Measurements from ENCODE around the gene PDIA5.

PDIA5 gene

DNA sequence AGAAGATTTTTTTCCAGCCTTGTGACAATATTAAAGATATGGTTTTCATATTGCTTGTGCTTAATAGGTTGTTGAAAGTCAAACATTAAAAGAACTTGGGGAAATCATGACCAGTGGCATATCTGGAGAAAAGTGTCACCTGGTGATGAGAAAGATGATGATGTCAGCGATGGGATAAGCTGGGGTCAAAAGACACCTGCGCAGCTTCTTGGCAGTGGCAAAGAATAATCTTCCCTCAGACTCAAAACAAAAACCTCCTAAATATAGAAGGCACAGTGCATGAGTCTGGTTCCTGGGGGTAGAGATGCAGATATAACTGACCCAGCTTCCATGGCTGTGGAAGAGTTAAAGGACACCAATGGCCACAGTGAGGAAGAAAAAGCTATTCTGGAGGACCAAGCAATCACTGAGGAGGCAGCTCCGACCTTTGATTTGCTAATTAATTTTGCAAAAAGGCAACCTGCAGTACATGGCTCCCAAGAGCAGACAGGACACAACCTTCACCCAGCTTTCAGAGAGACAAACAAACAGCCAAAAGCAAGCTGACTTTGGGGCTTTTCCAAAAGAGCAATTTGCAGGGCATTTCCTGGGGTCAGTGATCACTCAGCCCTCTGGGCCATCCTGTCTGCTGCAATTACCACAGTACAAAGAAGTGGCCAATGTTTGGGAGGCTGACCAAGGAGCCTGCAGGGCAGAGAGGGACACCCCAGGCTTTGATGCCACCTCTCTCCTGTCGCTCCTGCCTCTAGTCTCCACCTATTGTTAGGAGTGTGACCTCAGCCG, 21.7 kb upstream of the PDIA5 start:
- no peak for DNase-seq

DNA sequence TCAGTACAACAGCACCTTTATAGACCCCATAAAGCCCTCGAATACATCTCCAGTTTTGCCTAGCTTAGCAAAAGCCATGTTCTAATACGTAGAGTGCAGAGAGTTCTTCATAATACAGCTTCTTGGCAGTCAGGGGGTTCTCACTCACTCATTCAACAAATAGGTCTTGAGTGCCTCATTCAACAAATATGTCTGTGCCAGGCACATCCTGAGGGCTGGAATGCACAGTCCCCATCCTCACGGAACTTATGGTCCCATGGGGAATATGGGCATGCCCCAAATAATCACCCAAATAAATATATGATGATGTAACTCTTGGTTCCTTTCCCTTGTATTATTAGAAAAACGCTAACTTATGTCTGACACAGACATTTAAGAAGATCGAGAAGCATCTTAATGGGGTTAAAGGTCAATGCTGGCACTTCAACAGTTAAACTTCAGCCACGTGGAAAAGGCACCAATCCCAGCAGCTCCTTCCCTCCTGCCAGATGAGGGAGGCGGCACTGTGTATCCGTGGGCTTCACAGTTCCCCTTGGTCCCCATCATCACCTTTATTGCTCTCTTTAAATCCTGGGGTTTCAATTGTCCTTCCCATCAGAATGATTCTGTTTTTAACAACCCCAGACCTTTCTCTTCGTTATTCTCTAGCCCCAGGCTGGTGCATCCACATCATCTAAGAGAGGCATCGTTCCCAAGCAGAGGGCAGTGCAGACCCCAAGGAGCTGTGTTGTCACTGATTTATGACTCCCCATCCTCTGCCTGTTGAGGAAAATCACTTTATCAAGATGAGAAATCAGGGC, 20.4 kb upstream of the PDIA5 start:
- no peak for DNase-seq

DNA sequence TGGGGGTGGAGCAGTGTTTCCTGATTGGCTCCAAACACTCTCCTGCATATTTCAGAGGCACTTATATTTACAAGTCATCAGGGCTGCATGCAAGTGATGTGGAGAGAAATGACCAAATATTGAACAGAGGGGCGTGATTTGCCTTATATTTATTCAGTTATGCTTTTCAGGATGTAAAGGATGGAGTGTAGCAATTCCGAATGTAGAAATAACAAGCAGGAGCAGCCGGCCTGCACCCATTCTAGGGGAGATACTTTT, 19.8 kb upstream of the PDIA5 start:
- no peak for DNase-seq

DNA sequence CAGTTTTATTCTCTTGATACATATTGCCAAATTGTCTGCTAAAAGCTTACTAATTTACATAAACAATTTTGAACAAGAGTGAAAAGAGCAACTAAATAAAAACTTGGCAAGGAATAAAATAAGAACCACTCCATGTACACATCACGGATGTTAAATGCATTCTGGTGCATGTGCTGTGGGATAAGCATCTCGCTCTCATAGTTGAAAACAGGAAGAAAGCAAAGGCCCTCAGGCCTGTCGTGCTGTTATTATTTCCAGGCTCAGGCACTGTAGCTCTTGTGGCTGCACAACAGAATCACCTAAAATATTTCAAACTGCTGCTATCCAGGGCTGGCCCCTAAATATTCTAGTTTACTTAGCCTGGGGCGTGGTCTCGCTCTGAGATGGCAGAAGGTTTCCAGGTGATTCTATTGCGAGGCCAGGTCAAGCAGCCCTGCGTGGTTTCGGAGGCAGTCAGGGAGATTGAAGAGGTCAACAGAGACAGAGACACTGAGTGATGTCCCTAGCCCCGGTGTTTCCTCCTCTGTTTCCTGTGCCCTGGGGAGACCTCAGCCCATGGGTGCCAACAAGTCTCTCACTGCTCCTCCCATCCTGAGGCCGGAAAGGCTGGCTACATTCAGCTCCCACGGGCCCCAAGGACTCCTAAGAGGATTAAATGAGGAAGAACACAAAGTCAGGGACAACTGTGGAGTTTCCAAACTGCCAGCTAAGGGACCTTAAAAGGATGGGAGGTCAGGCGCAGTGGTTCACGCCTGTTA, 18.2 kb upstream of the PDIA5 start:
- no peak for DNase-seq

DNA sequence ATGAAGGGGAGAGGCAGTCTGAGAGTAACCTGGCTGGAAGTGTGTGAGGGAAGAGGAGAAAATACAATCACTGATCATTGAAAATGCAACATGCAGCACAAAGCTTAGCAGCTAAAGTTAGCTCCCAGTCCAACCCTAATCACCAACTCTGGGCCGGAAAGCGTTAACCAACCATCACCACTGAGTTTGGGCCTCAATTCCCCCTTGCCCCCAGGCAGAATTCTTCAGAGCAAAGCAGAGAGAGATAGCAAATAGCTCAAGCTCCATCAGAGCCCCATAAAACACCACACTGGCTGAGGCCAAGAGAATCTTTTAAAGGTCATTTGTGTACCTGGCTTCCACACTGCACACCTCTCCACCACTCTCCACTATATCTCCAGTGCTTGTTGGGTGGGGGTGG, 16.2 kb upstream of the PDIA5 start:
- DNase-seq = no peak

DNA sequence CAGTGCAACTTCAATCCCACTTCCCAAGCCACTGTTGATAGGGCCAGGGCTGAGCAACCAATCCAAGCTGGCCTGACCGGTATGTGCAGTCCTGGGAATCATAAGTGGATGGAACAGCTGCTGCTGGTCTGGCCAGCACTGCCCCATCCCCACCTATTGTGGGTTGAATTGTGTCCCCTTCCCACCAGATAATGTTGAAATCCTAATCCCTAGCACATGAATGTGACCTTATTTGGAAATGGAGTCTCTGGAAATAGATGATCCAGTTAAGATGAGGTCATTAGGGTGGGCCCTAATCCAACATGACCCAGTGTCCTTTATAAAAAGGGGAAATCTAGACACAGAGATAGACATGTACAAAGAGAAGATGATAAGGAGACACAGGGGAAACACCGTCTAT, 13.7 kb upstream of the PDIA5 start:
- DNase-seq = no peak

DNA sequence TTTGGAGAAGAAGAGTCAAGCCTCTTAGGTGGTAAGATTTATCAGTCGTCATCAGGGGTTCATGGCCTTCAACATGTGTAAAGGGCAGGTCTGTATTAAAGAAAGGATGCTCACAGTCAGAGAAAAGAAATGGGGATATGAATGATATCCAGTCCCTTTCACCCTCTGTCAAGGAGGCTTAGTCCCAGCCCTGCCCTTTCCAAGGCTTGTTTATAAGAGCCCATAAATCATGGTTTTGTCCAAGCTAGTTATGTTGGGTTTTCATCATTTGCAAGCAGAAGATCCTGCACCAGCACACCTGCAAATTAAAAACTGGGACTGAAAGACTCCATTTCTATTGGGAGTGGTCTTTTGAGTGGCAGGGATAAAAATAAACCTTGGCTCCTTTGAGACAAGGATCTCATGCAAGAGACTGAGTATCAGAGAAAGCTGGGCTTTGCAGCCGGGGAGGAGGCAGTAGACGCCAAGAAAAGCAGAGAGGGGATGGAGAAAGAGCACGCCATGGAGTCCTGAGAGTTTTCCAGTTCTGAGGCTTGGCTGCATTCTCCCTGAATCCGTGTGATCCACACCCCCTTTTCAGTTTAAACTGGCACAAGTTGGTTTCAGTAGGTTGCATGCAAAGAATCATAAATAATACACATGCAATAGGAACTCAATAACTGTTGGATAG, 12.6 kb upstream of the PDIA5 start:
- no peak for DNase-seq

DNA sequence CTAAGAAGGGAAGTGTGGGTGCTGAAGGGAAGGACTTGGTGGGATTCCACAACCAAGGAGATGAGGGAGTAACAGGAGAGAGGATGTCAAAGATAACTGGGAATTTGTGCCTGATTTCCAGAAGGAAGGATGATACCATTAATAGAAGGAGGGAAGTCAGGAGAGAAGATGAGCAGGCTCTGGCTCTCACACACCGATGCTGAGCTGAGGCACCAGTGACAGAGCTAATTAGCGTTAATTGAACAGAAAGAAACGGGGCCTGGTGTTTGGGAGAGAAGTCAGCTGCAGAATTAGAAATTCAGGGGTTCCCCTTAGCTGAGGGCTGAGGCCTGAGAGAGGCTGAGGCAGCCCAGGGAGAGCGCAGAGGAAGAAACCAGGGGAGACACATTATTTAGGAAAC, 11.9 kb upstream of the PDIA5 start:
- DNase-seq = no peak

DNA sequence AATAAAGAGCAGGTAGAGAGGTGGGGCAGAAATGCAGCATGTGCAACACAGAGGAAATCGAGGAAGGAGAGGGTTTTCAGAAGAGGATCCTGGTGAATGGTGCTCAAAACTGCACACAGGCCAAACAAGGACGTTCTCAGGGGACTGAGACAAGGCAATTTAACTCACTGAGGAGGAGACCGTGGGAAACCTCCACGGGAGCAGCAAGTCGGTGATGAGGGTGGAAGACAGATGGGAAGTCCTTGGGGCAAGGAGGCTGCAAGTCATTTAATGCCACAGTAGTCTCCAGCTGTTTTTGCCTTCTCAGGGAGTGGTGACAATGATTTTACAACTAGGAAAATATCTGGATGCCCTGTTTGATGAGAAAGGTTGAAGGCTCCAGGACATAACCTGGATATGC, 11.5 kb upstream of the PDIA5 start:
- DNase-seq = no peak

DNA sequence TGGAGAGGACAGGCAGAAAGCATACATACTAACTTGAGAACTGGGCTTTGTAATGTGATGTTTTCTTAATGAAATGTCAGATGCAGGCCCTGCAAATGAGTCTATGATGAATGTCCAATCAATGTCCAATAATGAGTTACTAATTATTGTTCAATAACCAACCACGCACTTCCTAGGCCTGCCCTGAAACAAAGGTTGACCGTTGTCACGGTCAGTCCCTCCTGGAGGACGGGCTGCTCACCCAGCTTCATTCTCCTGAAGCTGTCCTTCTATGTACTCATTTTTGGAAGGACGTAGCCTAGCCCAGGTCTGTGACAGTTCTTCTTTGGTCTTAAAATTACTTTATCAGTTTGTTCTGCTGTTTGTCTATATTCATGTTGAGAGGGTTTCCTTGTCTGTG, 8.3 kb upstream of the PDIA5 start:
- no peak for DNase-seq

DNA sequence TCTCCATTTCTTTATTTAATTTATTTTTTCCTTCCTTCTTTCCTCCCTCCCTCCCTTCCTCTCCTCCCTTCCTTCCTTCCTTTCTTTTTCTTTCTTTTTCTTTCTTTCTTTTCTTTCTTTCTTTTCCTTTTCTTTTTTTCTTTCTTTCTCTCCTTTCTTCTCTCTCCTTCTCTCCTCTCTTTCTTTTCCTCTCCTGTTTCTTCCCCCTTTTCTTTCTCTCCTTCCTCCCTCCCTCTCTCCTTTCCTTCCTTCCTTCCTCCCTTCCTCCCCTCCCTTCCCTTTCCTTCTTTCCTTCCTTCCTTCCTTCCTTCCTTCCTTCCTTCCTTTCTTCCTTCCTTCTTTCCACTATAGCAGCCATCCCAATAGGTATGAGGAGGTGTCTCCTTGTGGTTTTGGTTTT, 6.8 kb upstream of the PDIA5 start:
- no peak for DNase-seq

DNA sequence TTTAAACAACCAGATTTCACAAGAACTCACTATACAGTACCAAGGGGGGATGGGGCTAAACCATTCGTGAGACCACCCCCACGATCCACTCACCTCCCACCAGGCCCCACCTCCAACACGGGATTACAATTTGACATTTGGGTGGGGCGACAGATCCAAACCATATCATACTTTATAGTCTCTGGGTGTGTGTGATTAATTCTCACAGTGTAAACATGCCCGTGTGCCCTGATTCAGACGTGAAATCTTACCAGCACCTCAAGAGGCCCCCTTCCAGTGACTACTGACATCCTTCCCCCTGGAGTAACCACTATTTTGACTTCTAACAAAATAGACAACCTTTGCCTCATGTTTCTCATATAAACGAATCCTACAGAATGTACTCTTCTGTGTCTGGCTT, 5.0 kb upstream of the PDIA5 start:
- DNase-seq = no peak

DNA sequence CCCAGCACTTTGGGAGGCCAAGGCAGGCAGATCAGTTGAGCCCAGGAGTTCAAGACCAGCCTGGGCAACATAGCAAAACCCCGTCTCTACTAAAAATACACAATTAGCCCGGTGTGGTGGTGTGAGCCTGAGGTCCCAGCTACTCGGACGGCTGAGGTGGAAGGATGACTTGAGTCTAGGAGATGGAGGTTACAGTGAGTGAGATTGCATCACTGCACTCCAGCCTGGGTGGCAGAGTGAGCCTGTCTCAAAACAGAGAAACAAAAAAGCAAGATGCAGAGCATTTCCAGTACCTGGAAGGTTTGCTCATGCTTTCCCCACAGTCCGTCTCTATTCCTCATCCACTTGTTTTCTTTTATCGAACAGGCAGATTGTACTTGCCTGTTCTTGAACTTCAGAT, 3.8 kb upstream of the PDIA5 start:
- no peak for DNase-seq

DNA sequence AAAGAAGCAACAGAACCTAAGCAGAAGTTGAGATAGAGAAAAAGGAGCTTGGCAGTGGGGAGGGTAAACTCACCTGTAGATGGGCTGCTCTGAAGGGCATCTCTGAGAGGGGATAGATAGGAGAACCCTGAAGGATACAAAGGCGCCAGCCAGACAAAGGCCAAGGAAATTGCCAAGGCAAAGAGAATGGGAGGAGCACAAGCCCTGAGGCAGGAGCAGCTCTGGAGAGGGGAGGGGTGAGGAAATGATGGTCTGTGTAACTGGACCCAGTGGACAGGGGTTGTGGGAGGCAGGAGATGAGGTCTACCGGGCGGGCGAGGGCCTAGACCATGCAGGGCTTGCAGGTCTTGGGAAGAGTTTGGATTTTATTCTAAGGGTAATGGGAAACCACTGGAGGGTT, 2.3 kb upstream of the PDIA5 start:
- DNase-seq = no peak

DNA sequence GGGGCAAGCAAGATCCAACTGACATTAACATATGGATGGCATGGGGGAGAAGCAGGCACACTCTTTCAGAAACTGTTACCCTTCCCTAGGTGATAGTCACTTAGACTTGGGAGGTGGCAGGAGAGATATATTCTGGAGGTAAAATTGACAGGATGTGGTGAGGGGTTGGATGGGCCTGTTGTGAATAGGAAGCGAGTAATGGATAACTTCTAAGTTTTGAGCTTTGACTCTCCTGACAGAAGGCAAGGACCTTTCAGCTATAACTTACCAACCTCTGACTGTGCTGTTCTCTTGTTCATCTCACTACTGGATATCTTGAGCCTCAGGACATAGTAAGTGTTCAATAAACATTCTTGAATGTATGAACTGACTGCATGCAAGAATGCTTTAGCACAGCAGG, 1.9 kb upstream of the PDIA5 start:
- no peak for DNase-seq

DNA sequence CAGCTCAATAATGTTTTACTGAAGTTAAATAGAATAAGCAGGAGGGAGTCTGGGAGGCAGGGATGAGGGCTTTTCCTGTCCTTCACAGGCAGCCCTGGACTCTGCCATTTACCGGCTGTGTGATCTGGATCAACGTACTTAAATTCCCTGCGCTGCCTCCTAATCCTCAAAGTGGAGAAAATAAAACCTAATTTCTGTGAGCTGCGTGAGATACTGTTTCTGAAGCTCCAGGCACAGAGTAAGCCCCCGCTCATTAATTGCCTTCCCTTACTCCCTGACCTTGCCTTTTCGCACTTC, 278 bp upstream of the PDIA5 start:
- no peak for DNase-seq

DNA sequence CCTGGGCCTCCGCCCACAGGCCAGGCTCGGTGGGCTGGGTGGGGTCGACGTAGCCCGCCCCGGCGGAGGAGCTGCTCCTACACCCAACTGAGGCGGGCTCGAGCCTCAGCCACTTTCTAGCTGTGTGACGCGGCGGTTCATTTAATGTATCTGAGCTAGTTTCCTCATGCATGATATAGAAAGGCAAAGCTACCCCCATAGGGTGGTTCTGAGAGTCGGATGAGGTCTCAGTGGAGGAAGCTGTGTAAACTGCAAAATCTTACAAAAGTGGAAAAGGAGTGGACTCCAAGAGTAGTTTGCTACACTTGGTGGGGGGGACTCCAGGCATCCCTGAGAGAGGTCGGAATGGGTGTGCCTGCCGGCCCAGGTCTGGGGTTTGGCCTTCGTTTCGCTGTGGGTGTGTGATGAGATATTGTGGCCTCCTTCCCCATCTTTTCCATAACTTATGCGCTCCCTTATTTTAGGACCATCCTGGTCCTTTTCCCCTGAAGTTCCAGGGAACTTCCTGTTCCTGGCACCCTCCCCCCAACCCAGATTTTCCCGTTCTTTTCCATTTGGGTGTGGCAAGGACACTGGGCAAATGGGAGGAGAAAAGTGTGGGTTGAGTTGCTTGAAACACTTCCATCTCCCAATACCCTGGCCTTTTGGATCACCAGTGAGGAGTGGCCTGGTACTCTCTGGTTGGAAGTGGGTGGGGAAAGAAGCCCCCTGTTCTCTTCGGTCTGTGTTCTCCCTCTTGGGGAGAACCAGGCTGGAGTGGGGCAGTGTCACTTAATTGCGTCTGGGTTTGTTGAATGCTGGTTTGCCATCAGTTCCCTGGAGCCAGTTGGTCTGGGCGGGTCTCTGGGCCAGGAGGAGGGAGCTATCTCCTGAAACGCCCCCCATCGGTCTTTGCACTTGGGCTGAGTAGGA, 1.1 kb downstream of the PDIA5 start:
- DNase-seq = no peak

DNA sequence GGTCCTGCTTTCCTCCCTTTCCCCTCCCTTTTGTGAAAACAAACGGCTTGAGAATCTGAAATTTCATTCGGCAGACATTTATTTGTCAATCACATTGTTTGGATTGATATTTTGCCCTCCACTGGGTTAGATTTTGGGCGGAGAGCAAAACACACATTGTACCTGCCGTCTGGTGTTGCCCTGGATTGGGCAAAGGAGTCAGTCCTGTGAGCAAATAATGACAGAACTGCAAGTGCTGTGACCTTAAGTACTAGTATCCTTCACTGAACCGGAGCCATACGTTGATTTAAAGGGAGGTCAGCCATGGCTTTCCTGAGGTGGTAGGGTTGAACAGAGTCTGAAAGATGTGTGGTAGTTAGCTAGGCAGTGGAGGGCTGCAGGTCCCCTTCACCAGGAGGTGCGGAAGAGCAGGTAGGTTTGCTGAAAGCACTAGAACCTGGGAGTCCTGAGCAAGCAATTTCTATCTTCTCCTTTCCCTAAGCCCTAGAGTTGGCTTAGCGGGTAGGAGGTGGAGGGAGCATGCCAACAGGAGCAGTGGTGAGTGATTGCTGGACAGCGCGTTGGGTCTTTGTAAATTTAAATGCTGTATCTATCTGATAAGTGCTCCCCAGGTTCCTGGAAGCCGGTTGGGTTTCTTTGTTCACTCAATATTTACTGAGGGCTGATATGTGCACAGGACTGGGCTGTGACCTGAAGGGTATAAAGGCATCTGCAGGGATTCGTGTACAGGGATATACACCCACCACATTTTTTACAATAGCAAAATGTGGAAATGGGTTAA, 2.0 kb downstream of the PDIA5 start:
- no peak for DNase-seq

DNA sequence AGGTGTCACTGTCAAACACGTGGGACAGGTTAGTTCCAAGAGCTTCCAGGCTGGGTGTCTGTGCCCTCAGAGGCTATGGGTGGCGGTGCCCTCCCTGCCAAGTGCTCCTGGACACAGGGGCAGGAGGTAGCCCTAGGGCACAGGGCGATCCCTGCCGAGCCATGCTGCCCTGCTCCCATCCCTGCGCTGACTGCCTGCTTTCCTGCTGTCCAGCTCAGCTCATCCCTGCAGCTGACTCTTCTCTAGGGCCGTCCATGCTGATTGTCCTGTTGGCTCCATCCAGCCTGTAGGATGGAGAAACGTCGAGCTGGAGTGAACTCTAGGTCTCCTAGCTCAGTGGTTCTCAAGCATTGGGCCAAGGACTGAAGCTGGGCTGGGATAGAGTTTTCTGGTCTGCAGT, 3.7 kb downstream of the PDIA5 start:
- no peak for DNase-seq

DNA sequence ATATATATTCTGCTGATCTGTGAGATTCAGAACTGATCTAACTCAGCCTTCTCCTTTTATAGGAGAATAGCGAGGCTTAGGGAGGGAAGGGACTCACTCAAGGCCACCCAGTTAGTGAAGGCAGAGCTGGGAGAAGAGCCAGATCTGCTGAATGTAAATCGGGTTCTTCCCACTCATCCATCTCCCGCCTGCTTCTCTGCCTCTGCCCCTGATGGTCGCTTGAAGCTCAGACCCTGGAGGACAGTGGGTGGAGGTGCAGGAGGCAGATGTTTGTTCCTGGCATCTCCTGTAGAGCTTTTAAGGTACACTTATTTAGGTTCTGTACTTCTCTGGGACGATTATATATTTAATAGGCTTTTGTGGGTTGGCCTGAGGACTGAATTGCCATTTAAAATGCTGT, 4.3 kb downstream of the PDIA5 start:
- no peak for DNase-seq

DNA sequence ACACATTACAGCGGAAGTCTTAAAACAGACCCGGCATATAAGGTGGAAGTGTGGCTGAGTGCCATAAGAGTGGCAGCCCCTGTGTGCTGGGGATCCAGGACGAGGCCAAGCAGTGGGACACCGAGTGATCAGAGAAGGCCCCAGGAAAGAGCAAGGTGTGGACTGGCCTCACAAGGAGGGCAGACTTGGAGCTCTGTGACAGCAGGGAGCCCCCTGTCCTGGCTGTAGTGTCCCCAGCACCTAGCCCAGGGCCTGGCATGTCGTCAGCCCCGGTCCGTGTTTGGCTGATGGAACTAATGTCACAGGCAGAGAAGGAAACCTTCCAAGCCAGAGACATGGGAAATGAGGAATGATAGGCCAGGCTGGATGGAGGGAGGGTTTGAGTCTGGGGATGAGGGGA, 4.8 kb downstream of the PDIA5 start:
- no peak for DNase-seq

DNA sequence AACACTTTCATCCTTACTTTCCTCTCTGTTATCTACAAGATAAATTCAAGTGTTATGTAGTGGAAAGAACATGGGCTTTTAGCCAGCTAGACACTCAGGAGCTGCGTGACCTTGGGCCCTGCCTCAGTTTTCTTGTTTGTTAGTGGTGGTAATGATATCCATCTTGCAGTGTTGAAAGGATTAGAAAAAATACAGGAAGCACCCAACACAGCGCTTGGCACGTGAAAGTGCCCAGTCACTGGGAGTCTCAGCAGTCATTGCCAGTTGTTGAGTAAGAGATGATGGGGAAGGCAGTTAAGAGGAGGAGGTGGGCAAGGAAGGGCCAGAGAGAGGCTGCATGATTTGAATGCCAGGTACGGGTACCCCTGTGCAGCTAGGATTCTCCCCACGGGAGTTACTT, 5.3 kb downstream of the PDIA5 start:
- no peak for DNase-seq

Data from activated naive CD4-positive, alpha-beta T cell (primary cell).